Anterior cingulate cortex (tissue), 58 donors: ENCODE measurements around the gene SOX2.
"Not testable (repeated sequence)": the region's sequence is repeated elsewhere in the genome, so short reads cannot be mapped to it uniquely, and the experiment has no call there.

Source experiments
- DNase-seq, 58 donors: peaks; one replicate each; lab custom pipeline; 2025; lab: John Stamatoyannopoulos, UW

SOX2 gene

GRCh38 chr3:181752202-181752671, 40.5 kb downstream of the SOX2 start:
- DNase-seq, result peak in 42 of 58 donors; percentile 18 to 85 (median 52)

- DNase-seq, result peak in 2 of 58 donors; percentile 3 to 17
Measured at GRCh38 chr3:181753391-181753790, 41.7 kb downstream of the SOX2 start.

- no peak for DNase-seq
Measured at GRCh38 chr3:181755959-181756358, 44.2 kb downstream of the SOX2 start.

GRCh38 chr3:181756645-181757297, 45.0 kb downstream of the SOX2 start:
- DNase-seq, result peak in 13 of 58 donors; percentile 4 to 66 (median 19)

GRCh38 chr3:181757694-181758306, 46.1 kb downstream of the SOX2 start:
- DNase-seq, result peak in 1 of 58 donors; percentile 17

GRCh38 chr3:181761906-181762305, 50.2 kb downstream of the SOX2 start:
- DNase-seq, result no peak

- DNase-seq, result not testable (repeated sequence)
Measured at GRCh38 chr3:181764033-181764432, 52.3 kb downstream of the SOX2 start.
